NCI-H1436 treated with DMSO at 0.1 percent for 48 hours (cell line): ENCODE measurements around the gene ANKRD39.
"Not testable (repeated sequence)": the region's sequence is repeated elsewhere in the genome, so short reads cannot be mapped to it uniquely, and the experiment has no call there.

Experiments used
- DNase-seq: peaks from one replicate; lab custom pipeline; 2025; lab: John Stamatoyannopoulos, UW

Gene ANKRD39

GRCh38 chr2:96870626-96871255, 12.9 kb upstream of the ANKRD39 start:
- no peak for DNase-seq

GRCh38 chr2:96869822-96870625, 12.2 kb upstream of the ANKRD39 start, which contains the start of gene SEMA4C:
TSS of gene SEMA4C (minus strand) at chr2:96870080. CDS start at chr2:96867886, 2,194 bp downstream.
- no peak for DNase-seq

- DNase-seq, result no peak
Observed at GRCh38 chr2:96869281-96869821, 11.5 kb upstream of the ANKRD39 start.

GRCh38 chr2:96868555-96869280, 10.9 kb upstream of the ANKRD39 start:
- DNase-seq, result no peak

- no peak for DNase-seq
Observed at GRCh38 chr2:96867756-96868554, 10.1 kb upstream of the ANKRD39 start.

- no peak for DNase-seq
Observed at GRCh38 chr2:96866986-96867755, 9.4 kb upstream of the ANKRD39 start.

GRCh38 chr2:96866586-96866985, 8.8 kb upstream of the ANKRD39 start:
- DNase-seq, result no peak

- no peak for DNase-seq
Observed at GRCh38 chr2:96866149-96866548, 8.3 kb upstream of the ANKRD39 start.

- no peak for DNase-seq
Observed at GRCh38 chr2:96865654-96866053, 7.8 kb upstream of the ANKRD39 start.

- no peak for DNase-seq
Observed at GRCh38 chr2:96864343-96865091, 6.7 kb upstream of the ANKRD39 start.

- DNase-seq, result no peak
Observed at GRCh38 chr2:96863575-96864342, 5.9 kb upstream of the ANKRD39 start.

GRCh38 chr2:96863056-96863455, 5.2 kb upstream of the ANKRD39 start:
- DNase-seq, result not testable (repeated sequence)

GRCh38 chr2:96861074-96861473, 3.3 kb upstream of the ANKRD39 start:
- DNase-seq, result no peak

GRCh38 chr2:96860065-96861029, 2.5 kb upstream of the ANKRD39 start:
- no peak for DNase-seq

GRCh38 chr2:96859681-96860064, 1.9 kb upstream of the ANKRD39 start:
- no peak for DNase-seq

GRCh38 chr2:96859099-96859649, 1.4 kb upstream of the ANKRD39 start:
- DNase-seq, result no peak

- DNase-seq, result no peak
Observed at GRCh38 chr2:96856776-96857666, 795 bp downstream of the ANKRD39 start.
